Trophoblast cell (in vitro differentiated cells and primary cell): ENCODE measurements around the gene SPINDOC.

Source experiments
- DNase-seq, 2 donors: peaks; one replicate each; pipeline ENCODE4 v3.0.0-alpha.2; 2016
- H2AFZ ChIP-seq: 2 replicates; pipeline ENCODE4 v1.6.1; 2013; ENCODE audit warnings: low read length, moderate library complexity, mild to moderate bottlenecking; ENCODE audit not compliant: insufficient read depth, poor library complexity
- H2AK5ac ChIP-seq: 2 replicates; pipeline ENCODE4 v1.6.1; 2013; ENCODE audit warnings: mild to moderate bottlenecking, low read length
- H2BK120ac ChIP-seq: 2 replicates; pipeline ENCODE4 v1.6.1; 2013; ENCODE audit warnings: low read length, mild to moderate bottlenecking, moderate library complexity; ENCODE audit not compliant: insufficient read depth, poor library complexity
- H2BK12ac ChIP-seq: 2 replicates; pipeline ENCODE4 v1.6.1; 2013; ENCODE audit warnings: mild to moderate bottlenecking, low read length, moderate library complexity
- H2BK5ac ChIP-seq: 2 replicates; pipeline ENCODE4 v1.6.1; 2013; ENCODE audit warnings: low read length, low read depth, moderate library complexity, mild to moderate bottlenecking; ENCODE audit not compliant: poor library complexity
- H3K14ac ChIP-seq: 2 replicates; pipeline ENCODE4 v1.6.1; 2013; ENCODE audit warnings: mild to moderate bottlenecking, low read length
- H3K18ac ChIP-seq: 2 replicates; pipeline ENCODE4 v1.6.1; 2013; ENCODE audit warnings: mild to moderate bottlenecking, low read length
- H3K23ac ChIP-seq: 2 replicates; pipeline ENCODE4 v1.6.1; 2013; ENCODE audit warnings: low read length
- H3K27ac ChIP-seq: 2 replicates; pipeline ENCODE4 v1.5.1; 2013; ENCODE audit warnings: low read depth, mild to moderate bottlenecking, inconsistent platforms, low read length, moderate library complexity
- H3K27me3 ChIP-seq: 2 replicates; pipeline ENCODE4 v1.6.1; 2013; ENCODE audit warnings: inconsistent platforms, mild to moderate bottlenecking, low read length, moderate library complexity; ENCODE audit not compliant: insufficient read depth
- H3K36me3 ChIP-seq, 2 experiments: 1 replicate in 1 of 2; 2 replicates in 1 of 2; pipeline ENCODE4 v1.6.1; 2013; ENCODE audit warnings: low read length in 2 of 2, mild to moderate bottlenecking in 2 of 2, moderate library complexity in 1 of 2; ENCODE audit not compliant: insufficient read depth in 2 of 2, control insufficient read depth in 1 of 2
- H3K4ac ChIP-seq: 2 replicates; pipeline ENCODE4 v1.6.1; 2013; ENCODE audit warnings: low read depth, mild to moderate bottlenecking, low read length, moderate library complexity
- H3K4me1 ChIP-seq, 2 experiments: 1 replicate in 1 of 2; 2 replicates in 1 of 2; pipeline ENCODE4 v1.6.1; 2013; ENCODE audit warnings: low read length in 2 of 2, mild to moderate bottlenecking in 2 of 2, moderate library complexity in 1 of 2; ENCODE audit not compliant: insufficient read depth in 2 of 2, control insufficient read depth in 1 of 2
- H3K4me2 ChIP-seq: 2 replicates; pipeline ENCODE4 v1.6.1; 2013; ENCODE audit warnings: inconsistent platforms, mild to moderate bottlenecking, low read length, moderate library complexity
- H3K4me3 ChIP-seq: 2 replicates; pipeline ENCODE4 v1.5.1; 2013; ENCODE audit warnings: mild to moderate bottlenecking, low read depth, low read length, inconsistent platforms
- H3K79me1 ChIP-seq: one replicate; pipeline ENCODE4 v1.6.1; 2013; ENCODE audit warnings: low read length
- H3K79me2 ChIP-seq: 2 replicates; pipeline ENCODE4 v1.6.1; 2013; ENCODE audit warnings: low read length, mild to moderate bottlenecking; ENCODE audit not compliant: control insufficient read depth, insufficient read depth, poor library complexity
- H3K9ac ChIP-seq: 2 replicates; pipeline ENCODE4 v1.6.1; 2013; ENCODE audit warnings: mild to moderate bottlenecking, low read length
- H3K9me3 ChIP-seq: 2 replicates; pipeline ENCODE4 v1.6.1; 2013; ENCODE audit warnings: low read depth, mild to moderate bottlenecking, control low read depth, inconsistent platforms, low read length; ENCODE audit not compliant: insufficient read depth
- H4K12ac ChIP-seq: 2 replicates; pipeline ENCODE4 v1.6.1; 2013; ENCODE audit warnings: low read depth, mild to moderate bottlenecking, low read length, moderate library complexity
- H4K8ac ChIP-seq: 2 replicates; pipeline ENCODE4 v1.6.1; 2013; ENCODE audit warnings: low read depth, mild to moderate bottlenecking, low read length, moderate library complexity
- H4K91ac ChIP-seq: one replicate; pipeline ENCODE4 v1.6.1; 2013; ENCODE audit warnings: low read depth, mild to moderate bottlenecking, low read length, moderate library complexity
- WGBS: extraction: QIAGEN DNeasy Blood & Tissue Kit; methylation state at CpG from one replicate; pipeline ENCODE4 v1.1.7; 2013; ENCODE audit warnings: missing lambda C conversion rate; ENCODE audit not compliant: insufficient read length, insufficient coverage; ENCODE audit errors: extremely low coverage; 5-methylcytosine and 5-hydroxymethylcytosine counted together

SPINDOC gene

GRCh38 chr11:63826471-63827190 is 13.4 kb downstream of the SPINDOC start:
- H3K27ac ChIP-seq = no peak overlapping the region
- H3K4me1 ChIP-seq = no peaks in the 10 kb centered on the region
- H3K9me3 ChIP-seq = no peaks in the 10 kb centered on the region
- no peak overlapping the region for H2AFZ ChIP-seq
- no peak overlapping the region for H3K23ac ChIP-seq
- H2BK12ac ChIP-seq = no peak overlapping the region
- WGBS = no CpG with 5 or more reads among the region's 17 CpGs
- H3K14ac ChIP-seq = no peak overlapping the region
- H3K9ac ChIP-seq = no peak overlapping the region
- H3K27me3 ChIP-seq = no peaks in the 10 kb centered on the region
- H3K36me3 ChIP-seq = peaks cover 46 to 56% of the 10 kb centered on the region in 2 experiments
- H4K91ac ChIP-seq = no peak overlapping the region
- H3K4me2 ChIP-seq = no peak overlapping the region
- no peak for DNase-seq
- no peaks in the 10 kb centered on the region for H3K79me2 ChIP-seq
- H3K4me3 ChIP-seq = no peak overlapping the region
- H3K18ac ChIP-seq = no peak overlapping the region
- no peak overlapping the region for H2BK5ac ChIP-seq
- no peak overlapping the region for H4K8ac ChIP-seq
- no peak overlapping the region for H2BK120ac ChIP-seq
- no peak overlapping the region for H4K12ac ChIP-seq
- H3K4ac ChIP-seq = no peak overlapping the region
- no peaks in the 10 kb centered on the region for H3K79me1 ChIP-seq
- no peak overlapping the region for H2AK5ac ChIP-seq

- no peaks in the 10 kb centered on the region for H3K79me2 ChIP-seq
Observed at GRCh38 chr11:63829823-63830489, 16.7 kb downstream of the SPINDOC start.

GRCh38 chr11:63831326-63831725 is 18.1 kb downstream of the SPINDOC start:
- no CpG with 5 or more reads among the region's 7 CpGs for WGBS
- Histone ChIP-seq H2BK120ac (no peak overlapping the region), H3K79me1 (no peaks in the 10 kb centered on the region), H2BK12ac (no peak overlapping the region), H2AK5ac (no peak overlapping the region), H4K91ac (no peak overlapping the region), H3K4me1 (peaks cover 0 to 3% of the 10 kb centered on the region in 2 experiments), H3K9me3 (no peaks in the 10 kb centered on the region), H4K12ac (no peak overlapping the region), H3K9ac (no peak overlapping the region), H2AFZ (no peak overlapping the region), H4K8ac (no peak overlapping the region), H3K23ac (no peak overlapping the region), H3K27ac (no peak overlapping the region), H3K14ac (no peak overlapping the region), H3K36me3 (peaks cover 12 to 20% of the 10 kb centered on the region in 2 experiments), H3K4me3 (no peak overlapping the region), H3K79me2 (no peaks in the 10 kb centered on the region), H3K18ac (no peak overlapping the region), H3K4me2 (no peak overlapping the region), H2BK5ac (no peak overlapping the region), H3K4ac (no peak overlapping the region), H3K27me3 (no peaks in the 10 kb centered on the region)
- no peak for DNase-seq

More at GRCh38 chr11:63829823-63830489, 16.7 kb downstream of the SPINDOC start:
- Histone ChIP-seq H2AK5ac (no peak overlapping the region), H4K91ac (no peak overlapping the region), H3K79me1 (no peaks in the 10 kb centered on the region), H4K8ac (no peak overlapping the region), H3K27me3 (no peaks in the 10 kb centered on the region), H4K12ac (no peak overlapping the region), H2BK120ac (no peak overlapping the region), H2BK12ac (no peak overlapping the region), H2AFZ (no peak overlapping the region), H3K27ac (no peak overlapping the region), H3K4me1 (no peaks in the 10 kb centered on the region), H3K9me3 (no peaks in the 10 kb centered on the region), H3K36me3 (peaks cover 20 to 30% of the 10 kb centered on the region in 2 experiments), H3K4ac (no peak overlapping the region), H3K4me2 (no peak overlapping the region), H3K23ac (no peak overlapping the region), H2BK5ac (no peak overlapping the region), H3K14ac (no peak overlapping the region), H3K9ac (no peak overlapping the region), H3K18ac (no peak overlapping the region), H3K4me3 (no peak overlapping the region)
- DNase-seq = no peak
- no CpG with 5 or more reads among the region's 8 CpGs for WGBS

GRCh38 chr11:63832336-63832735 is 19.1 kb downstream of the SPINDOC start:
- H3K27ac ChIP-seq = no peak overlapping the region
- no peak overlapping the region for H4K8ac ChIP-seq
- no peak overlapping the region for H3K9ac ChIP-seq
- H4K12ac ChIP-seq = no peak overlapping the region
- DNase-seq = no peak
- H3K79me2 ChIP-seq = no peaks in the 10 kb centered on the region
- no peaks in the 10 kb centered on the region for H3K79me1 ChIP-seq
- peaks cover 6 to 10% of the 10 kb centered on the region in 2 experiments for H3K36me3 ChIP-seq
- H3K9me3 ChIP-seq = no peaks in the 10 kb centered on the region
- H3K4me3 ChIP-seq = no peak overlapping the region
- H2BK120ac ChIP-seq = no peak overlapping the region
- no peak overlapping the region for H4K91ac ChIP-seq
- H2AK5ac ChIP-seq = no peak overlapping the region
- WGBS = no CpG with 5 or more reads among the region's 2 CpGs
- H2AFZ ChIP-seq = no peak overlapping the region
- H3K23ac ChIP-seq = no peak overlapping the region
- no peak overlapping the region for H3K4ac ChIP-seq
- no peak overlapping the region for H3K14ac ChIP-seq
- no peak overlapping the region for H2BK5ac ChIP-seq
- H3K4me1 ChIP-seq = peaks cover 0 to 3% of the 10 kb centered on the region in 2 experiments
- H3K4me2 ChIP-seq = no peak overlapping the region
- no peaks in the 10 kb centered on the region for H3K27me3 ChIP-seq
- no peak overlapping the region for H2BK12ac ChIP-seq
- no peak overlapping the region for H3K18ac ChIP-seq
